ENCODE data around the gene OXER1.

The OXER1 gene

GRCh38 chr2:42793334-42794270, 29.7 kb upstream of the OXER1 start:
- DNase-seq (ENCODE audit: low spot score), result no peak

GRCh38 chr2:42792583-42793333, 28.8 kb upstream of the OXER1 start, which contains the start of gene HAAO:
Gene HAAO, minus strand, starts transcription at chr2:42792583. Its CDS starts 47 bp downstream, at chr2:42792536.
- no peak for DNase-seq (ENCODE audit: low spot score)

GRCh38 chr2:42792087-42792582, 28.2 kb upstream of the OXER1 start:
- DNase-seq (ENCODE audit: low spot score), result no peak

- DNase-seq (ENCODE audit: low spot score), result no peak
These were observed 27.7 kb upstream of the OXER1 start for GRCh38 chr2:42791606-42792005.

- DNase-seq (ENCODE audit: low spot score), result no peak
These were observed 25.8 kb upstream of the OXER1 start for GRCh38 chr2:42789751-42790150.

- no peak for DNase-seq (ENCODE audit: low spot score)
These were observed 24.9 kb upstream of the OXER1 start for GRCh38 chr2:42788882-42789281.

GRCh38 chr2:42788478-42788793, 24.5 kb upstream of the OXER1 start:
- no peak for DNase-seq (ENCODE audit: low spot score)

GRCh38 chr2:42787788-42788477, 24.0 kb upstream of the OXER1 start:
- no peak for DNase-seq (ENCODE audit: low spot score)

GRCh38 chr2:42787424-42787787, 23.5 kb upstream of the OXER1 start:
- DNase-seq (ENCODE audit: low spot score), result no peak

- no peak for DNase-seq (ENCODE audit: low spot score)
These were observed 22.8 kb upstream of the OXER1 start for GRCh38 chr2:42786561-42787345.

- no peak for DNase-seq (ENCODE audit: low spot score)
These were observed 20.4 kb upstream of the OXER1 start for GRCh38 chr2:42784204-42784880.

GRCh38 chr2:42783511-42783910, 19.6 kb upstream of the OXER1 start:
- no peak for DNase-seq (ENCODE audit: low spot score)

- DNase-seq (ENCODE audit: low spot score), result no peak
These were observed 17.2 kb upstream of the OXER1 start for GRCh38 chr2:42781181-42781580.

- no peak for DNase-seq (ENCODE audit: low spot score)
These were observed 14.2 kb upstream of the OXER1 start for GRCh38 chr2:42777883-42778805.

GRCh38 chr2:42775810-42776209, 11.9 kb upstream of the OXER1 start:
- no peak for DNase-seq (ENCODE audit: low spot score)

GRCh38 chr2:42775186-42775585, 11.3 kb upstream of the OXER1 start:
- no peak for DNase-seq (ENCODE audit: low spot score)

- DNase-seq (ENCODE audit: low spot score), result no peak
These were observed 7.7 kb upstream of the OXER1 start for GRCh38 chr2:42771546-42772153.

- no peak for DNase-seq (ENCODE audit: low spot score)
These were observed 6.6 kb upstream of the OXER1 start for GRCh38 chr2:42770288-42771131.
